ENCODE results near the gene RPUSD3.

DNA sequence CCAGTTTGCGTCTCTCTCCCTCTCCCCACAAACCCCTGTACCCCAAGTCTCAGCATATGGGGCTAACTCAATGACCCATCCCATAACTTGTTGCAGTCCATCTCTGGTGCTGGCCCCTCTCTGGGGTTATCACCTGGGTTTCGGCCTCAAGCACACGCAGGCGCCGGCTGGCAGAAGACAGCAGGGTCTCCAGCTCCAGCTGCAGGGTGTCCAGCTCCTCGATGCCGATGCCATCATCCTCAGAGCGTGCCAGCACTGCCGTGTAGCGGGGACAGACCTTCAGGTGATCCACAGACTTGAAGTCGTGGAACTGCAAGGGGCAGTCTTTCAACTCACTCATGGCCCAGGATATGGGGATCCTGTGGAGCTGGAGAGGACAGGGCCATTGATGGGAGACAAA, 52.7 kb downstream of the RPUSD3 start:
- no peak for TF ChIP-seq POLR2AphosphoS5 (IDR thresholded peaks at IDR 0.05; ENCODE audit: low read depth, low read length)
- TF ChIP-seq POLR2A (IDR thresholded peaks at IDR 0.05; ENCODE audit: low read depth, low read length) = peak; percentile 16; the same call in 1 of the 2 replicates

Data from GM12892 (cell line).